ENCODE measurements around the gene PEX14. TPM values are rescaled to one million over a fixed set of nuclear protein-coding genes. Genes with fewer than 3 reads are reported as not detected.

PEX14 gene
- total and polyA plus RNA-seq, 9 of the 15 experiments (the other 6 are each of a cell fraction or from before 2014, with no cell fraction given): 2.6 to 45.7 (median 22.7) TPM

GRCh38 chr1:10623686-10624145, 149.0 kb downstream of the PEX14 start:
- intact Hi-C loops (cut with micrococcal nuclease) (no loop called here), in situ Hi-C loops (cut with MboI) (no loop called here)
- peaks cover 0 to 8% of the 10 kb centered on the region in 2 experiments; a peak in 1 of 5 replicates for H3K4me1 ChIP-seq (replicated peaks in 1 of 2; ENCODE audit: control insufficient read depth in 2 of 2, insufficient read depth in 2 of 2, low read length in 2 of 2)
- peaks cover 24% of the 10 kb centered on the region; the same call in 1 of the 3 replicates for H3K36me3 ChIP-seq (ENCODE audit: control insufficient read depth, insufficient read depth, low read length)
- POLR2A ChIA-PET: interaction anchor here (0.8 to 2.5 kb wide), 3 partner anchors 11 to 117 kb away, joined by 3 to 11 read pairs (median 4); no protein-coding TSS in a partner anchor
- H3K9ac ChIP-seq (ENCODE audit: insufficient read depth in 1 of 2, low read depth in 2 of 2, low read length in 2 of 2): no peak overlapping the region
- FAIRE-seq: no peak
- no peak overlapping the region for H3K4me3 ChIP-seq
- 76% methylated on average over 12 of the region's 12 CpGs for WGBS (ENCODE audit: insufficient coverage, low coverage, missing lambda C conversion rate)
- no peaks in the 10 kb centered on the region for H3K27me3 ChIP-seq (ENCODE audit: control insufficient read depth in 2 of 2, insufficient read depth in 2 of 2, low read length in 2 of 2)
- H2AFZ ChIP-seq (ENCODE audit: low read depth, low read length): no peak overlapping the region
- H3K9me3 ChIP-seq (replicated peaks; ENCODE audit: control insufficient read depth, insufficient read depth, low read depth, low read length): no peaks in the 10 kb centered on the region
- BruUV-seq (replicated peaks): no TSS peak
- DNase-seq (ENCODE audit: extremely low read depth in 1 of 4, low spot score in 3 of 4): no peak
- CTCF ChIA-PET (ENCODE audit: low intra/inter-chr PET ratio): no interaction called here
- H3K9me1 ChIP-seq (ENCODE audit: control insufficient read depth, insufficient read depth, low read length): no peaks in the 10 kb centered on the region
- H3K27ac ChIP-seq (ENCODE audit: extremely low read depth, low read depth, low read length): no peak overlapping the region
- H3K4me2 ChIP-seq (ENCODE audit: insufficient read depth, low read length): no peak overlapping the region
- ATAC-seq: no peak
- H3K79me2 ChIP-seq (ENCODE audit: control insufficient read depth, insufficient read depth, low read length): no peaks in the 10 kb centered on the region
- TF ChIP-seq ZFP36 (IDR thresholded peaks at IDR 0.05; ENCODE audit: low read depth, low read length, partially characterized antibody) (no peak), CBX8 (IDR thresholded peaks at IDR 0.05; ENCODE audit: borderline replicate concordance, extremely low read depth, low read depth, low read length, poor library complexity, severe bottlenecking) (no peak), U2AF1 (optimal IDR thresholded peaks at IDR 0.05; ENCODE audit: low read depth, low read length) (no peak), E2F3 (CRISPR knock-in tag; IDR thresholded peaks at IDR 0.05) (no peak), NR2F6 (CRISPR knock-in tag; IDR thresholded peaks at IDR 0.05) (no peak), ZBTB11 (CRISPR knock-in tag; IDR thresholded peaks at IDR 0.05) (no peak), MTA2 (IDR thresholded peaks at IDR 0.05; ENCODE audit: low read depth) (no peak), CEBPG (CRISPR knock-in tag; IDR thresholded peaks at IDR 0.05) (no peak), CEBPG (tag; conservative IDR thresholded peaks at IDR 0.05 in 1 of 2, IDR thresholded peaks at IDR 0.05 in 1 of 2) (no peak), SRSF3 (IDR thresholded peaks at IDR 0.05; ENCODE audit: insufficient read depth, low read length) (no peak), ZNF551 (CRISPR knock-in tag; IDR thresholded peaks at IDR 0.05) (no peak)
- peaks cover 1% of the 10 kb centered on the region; the same call in 1 of the 2 replicates for H4K20me1 ChIP-seq (replicated peaks; ENCODE audit: control insufficient read depth, insufficient read depth, low read length)
